GM12891 (cell line): ENCODE results near the gene CD180.

Experiments
- POLR2A ChIP-seq: IDR thresholded peaks from 2 replicates; pipeline ENCODE4 v1.6.1; 2011; ENCODE audit warnings: low read depth, low read length, control low read depth
- POLR2AphosphoS5 ChIP-seq: IDR thresholded peaks from 2 replicates; pipeline ENCODE4 v1.6.1; 2011; ENCODE audit warnings: low read depth, low read length, control low read depth
- SPI1 ChIP-seq: IDR thresholded peaks from 2 replicates; pipeline ENCODE4 v1.6.1; 2011; ENCODE audit warnings: low read depth, low read length, control low read depth
- TAF1 ChIP-seq: IDR thresholded peaks from 2 replicates; pipeline ENCODE4 v1.6.1; 2011; ENCODE audit warnings: low read depth, low read length, control low read depth

DNA sequence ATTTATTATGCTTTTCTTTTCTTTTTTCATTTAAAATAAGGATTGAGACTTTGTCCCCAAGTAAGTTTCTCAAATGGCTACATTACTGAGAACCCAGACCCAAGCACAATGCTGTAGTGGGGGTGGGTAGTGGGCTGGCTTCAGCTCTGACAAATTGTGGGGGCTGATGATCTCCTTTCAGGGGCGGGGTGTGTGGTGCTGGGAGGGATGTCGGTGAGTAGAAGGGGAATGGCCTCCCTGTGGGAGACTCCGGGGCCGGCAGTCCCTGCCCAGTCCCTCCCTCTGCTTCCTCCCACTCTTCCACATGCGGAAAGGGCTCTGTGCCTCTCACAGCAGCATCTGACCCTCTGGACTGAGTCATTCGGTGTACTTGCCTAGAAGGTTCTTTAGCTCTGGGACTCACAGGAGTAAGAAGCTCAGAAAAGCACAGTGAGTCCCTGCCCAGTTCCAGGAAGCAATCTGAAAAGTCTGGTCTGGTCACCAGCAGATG, 14.3 kb downstream of the CD180 start:
- TF ChIP-seq POLR2A: no peak
- TF ChIP-seq POLR2AphosphoS5: no peak
- TF ChIP-seq SPI1: no peak
- no peak for TF ChIP-seq TAF1
